ENCODE measurements around the gene PCDHGC5.

Gene PCDHGC5

DNA sequence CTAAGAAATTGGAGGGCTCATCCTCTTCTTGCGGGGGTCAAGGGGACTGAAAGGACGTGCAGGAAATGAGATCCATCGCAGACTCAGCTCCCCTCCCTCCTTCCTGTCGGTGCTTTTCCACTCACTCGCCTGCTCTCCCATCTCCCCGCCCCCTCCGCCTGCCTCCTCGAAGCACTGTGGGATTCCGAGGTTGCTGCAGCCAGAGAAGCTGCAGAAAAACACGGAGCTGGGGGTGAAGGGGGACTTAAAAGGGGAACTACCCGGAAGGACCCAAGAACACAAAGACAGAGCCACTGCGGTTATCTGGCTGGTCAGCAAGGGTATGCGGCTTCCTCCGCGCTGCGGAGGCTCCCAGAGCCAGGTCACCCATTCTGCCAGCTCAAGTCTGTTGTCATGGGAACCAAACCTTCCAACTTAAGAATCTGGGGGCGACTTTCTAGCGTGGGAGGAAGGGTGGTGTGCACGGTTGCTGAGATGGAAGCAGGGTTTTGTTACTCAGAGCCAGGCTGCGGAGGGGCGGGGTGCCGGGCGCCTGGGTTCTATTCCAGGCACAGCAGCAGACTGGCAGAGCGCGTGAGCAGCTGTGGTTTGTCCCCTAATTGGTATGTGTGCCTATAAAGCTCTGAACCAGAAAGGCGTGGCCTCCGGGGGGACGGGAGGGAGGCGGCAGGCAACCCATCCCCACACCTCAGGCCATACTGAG is 24.9 kb downstream of the PCDHGC5 start:
- peak overlapping the region; percentile 99 for H3K27ac ChIP-seq

DNA sequence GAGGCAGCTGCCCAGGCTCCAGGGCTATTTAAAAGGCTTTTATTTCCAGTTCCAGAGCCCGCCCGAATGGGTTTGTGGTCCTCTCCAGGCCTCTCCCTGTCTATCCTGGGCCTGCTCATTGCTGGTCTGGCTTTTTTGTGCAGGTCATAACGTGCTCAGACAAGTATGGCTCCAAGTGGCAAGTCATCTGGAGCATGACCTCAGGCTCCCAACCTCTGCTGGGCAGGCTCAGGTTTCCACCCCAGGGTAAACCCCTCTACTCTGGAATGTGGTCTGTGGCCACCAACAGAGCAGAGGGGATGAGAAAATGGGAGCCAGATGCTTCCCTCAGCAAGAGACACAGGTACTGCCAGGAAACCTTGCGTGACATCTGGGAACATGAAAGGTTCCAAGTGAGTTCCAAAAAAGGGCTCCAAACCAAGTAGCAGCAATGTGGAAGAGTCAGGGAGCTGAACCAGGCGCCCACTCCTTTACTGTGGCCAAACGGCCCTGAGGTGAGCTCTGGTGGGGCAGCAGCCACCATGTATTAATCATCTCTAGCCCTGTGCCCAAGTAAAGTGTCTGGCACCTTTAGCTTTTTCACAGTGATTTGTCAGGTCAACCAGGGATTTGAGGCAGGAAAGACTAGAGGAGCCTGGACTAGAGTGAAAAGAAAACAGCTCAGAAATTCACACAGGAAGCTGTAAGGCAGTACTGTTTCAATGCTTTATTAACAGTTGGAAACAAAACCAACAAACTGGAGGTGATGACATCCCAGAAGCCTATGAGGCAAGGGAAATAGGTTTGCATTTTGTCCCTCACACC is 25.7 kb downstream of the PCDHGC5 start:
- peak overlapping the region; percentile 99 for H3K27ac ChIP-seq
- ChIA-PET CTCF (interaction anchor here (0.5 to 2.7 kb wide), 12 partner anchors 10 to 1398 kb away, joined by 3 to 15 read pairs (median 5); partner anchors contain the start of genes PCDHGB7 and PCDHGC4), POLR2A (ENCODE audit: low non-redundant PET) (interaction anchor here (0.6 to 2.0 kb wide), 2 partner anchors 27 to 39 kb away, joined by 4 to 9 read pairs; partner anchors contain the start of gene PCDHGC3)
- TF ChIP-seq, protein P1, sequence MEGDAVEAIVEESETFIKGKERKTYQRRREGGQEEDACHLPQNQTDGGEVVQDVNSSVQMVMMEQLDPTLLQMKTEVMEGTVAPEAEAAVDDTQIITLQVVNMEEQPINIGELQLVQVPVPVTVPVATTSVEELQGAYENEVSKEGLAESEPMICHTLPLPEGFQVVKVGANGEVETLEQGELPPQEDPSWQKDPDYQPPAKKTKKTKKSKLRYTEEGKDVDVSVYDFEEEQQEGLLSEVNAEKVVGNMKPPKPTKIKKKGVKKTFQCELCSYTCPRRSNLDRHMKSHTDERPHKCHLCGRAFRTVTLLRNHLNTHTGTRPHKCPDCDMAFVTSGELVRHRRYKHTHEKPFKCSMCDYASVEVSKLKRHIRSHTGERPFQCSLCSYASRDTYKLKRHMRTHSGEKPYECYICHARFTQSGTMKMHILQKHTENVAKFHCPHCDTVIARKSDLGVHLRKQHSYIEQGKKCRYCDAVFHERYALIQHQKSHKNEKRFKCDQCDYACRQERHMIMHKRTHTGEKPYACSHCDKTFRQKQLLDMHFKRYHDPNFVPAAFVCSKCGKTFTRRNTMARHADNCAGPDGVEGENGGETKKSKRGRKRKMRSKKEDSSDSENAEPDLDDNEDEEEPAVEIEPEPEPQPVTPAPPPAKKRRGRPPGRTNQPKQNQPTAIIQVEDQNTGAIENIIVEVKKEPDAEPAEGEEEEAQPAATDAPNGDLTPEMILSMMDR (conservative IDR thresholded peaks at IDR 0.05; ENCODE audit: low read depth) = no peak
- DNase-seq (ENCODE audit: low spot score) = peak; percentile 97

More for the DNA sequence above, 24.9 kb downstream of the PCDHGC5 start:
- ChIA-PET POLR2A (ENCODE audit: low non-redundant PET) (interaction anchor here (0.6 to 2.0 kb wide), 2 partner anchors 28 to 38 kb away, joined by 4 to 9 read pairs; partner anchors contain the start of gene PCDHGC3), CTCF (interaction anchor here (0.5 to 2.7 kb wide), 9 partner anchors 10 to 303 kb away, joined by 3 to 15 read pairs (median 5); partner anchors contain the start of genes PCDHGC4 and PCDHGC5)
- DNase-seq (ENCODE audit: low spot score) = peak; percentile 63
- TF ChIP-seq, protein P1 (conservative IDR thresholded peaks at IDR 0.05; ENCODE audit: low read depth) = no peak

DNA sequence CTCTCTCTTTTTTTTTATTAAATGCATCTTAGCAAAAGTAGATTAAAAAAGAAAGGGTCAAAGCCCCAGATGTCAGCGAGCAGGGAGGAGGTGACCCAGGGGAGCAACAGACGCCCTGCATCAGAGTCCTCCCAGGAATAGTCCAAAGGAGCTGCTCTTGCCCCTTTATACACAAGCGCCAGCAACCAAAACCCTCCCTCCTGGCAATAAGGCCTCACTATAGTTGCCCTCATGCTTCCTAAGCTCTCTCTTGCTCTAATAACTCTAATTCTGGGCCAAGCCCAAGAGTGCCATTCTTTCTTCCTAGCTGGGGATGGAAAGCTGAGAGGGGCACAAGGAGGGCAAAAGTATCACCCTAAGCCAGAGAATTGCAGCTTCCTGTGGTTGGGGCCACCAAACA is 26.3 kb downstream of the PCDHGC5 start:
- TF ChIP-seq, protein P1 (conservative IDR thresholded peaks at IDR 0.05; ENCODE audit: low read depth) = no peak
- DNase-seq (ENCODE audit: low spot score) = no peak
- ChIA-PET POLR2A (ENCODE audit: low non-redundant PET) (interaction anchor here (2.0 kb wide), 1 partner anchor 39 kb away, joined by 9 read pairs; the partner anchor contains the start of gene PCDHGC3), CTCF (interaction anchor here (0.5 to 2.0 kb wide), 8 partner anchors 9 to 1398 kb away, joined by 3 to 9 read pairs (median 4); partner anchors contain the start of gene PCDHGB7)
- peak overlapping the region; percentile 99 for H3K27ac ChIP-seq

DNA sequence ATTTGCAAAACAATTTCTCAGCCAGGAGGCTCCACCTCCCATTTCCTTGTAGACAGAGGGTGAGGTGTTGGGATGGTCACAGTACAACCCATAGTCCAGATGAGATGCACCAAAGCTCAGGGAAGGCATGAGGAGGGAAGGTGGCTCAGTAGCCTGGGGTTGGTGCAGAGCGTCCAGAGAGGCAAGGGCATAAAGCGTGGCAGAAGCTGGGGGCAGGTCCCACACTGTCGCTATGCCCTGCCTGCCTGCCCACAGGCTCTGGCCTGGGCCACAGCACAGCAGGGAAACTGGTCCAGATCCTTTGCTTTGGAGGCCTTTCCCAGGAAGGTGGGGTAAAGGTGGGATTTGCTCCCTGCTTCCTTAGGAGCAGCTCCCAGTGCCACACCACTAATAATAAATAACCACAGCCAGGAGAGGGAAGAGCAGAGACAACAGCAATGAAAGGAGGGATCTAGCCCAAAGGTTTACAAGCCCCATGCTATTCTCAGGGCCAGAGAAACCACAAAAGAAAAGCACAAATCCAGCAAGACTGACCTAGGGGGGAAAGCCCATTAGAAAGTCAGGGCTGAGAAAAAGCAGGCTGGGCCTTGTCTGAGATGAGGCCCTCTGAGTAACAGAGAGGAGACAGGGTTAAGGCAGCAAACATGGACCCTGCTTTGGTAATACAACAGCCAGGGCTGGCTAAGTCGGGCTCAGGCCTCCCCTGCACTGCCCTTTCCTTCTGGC is 27.2 kb downstream of the PCDHGC5 start:
- TF ChIP-seq, protein P1 (conservative IDR thresholded peaks at IDR 0.05; ENCODE audit: low read depth) = no peak
- POLR2A ChIA-PET (ENCODE audit: low non-redundant PET) = no interaction called here
- H3K27ac ChIP-seq = peak overlapping the region; percentile 99
- CTCF ChIA-PET = interaction anchor here (0.6 to 2.0 kb wide), 3 partner anchors 9 to 41 kb away, joined by 4 to 9 read pairs (median 5); no protein-coding TSS in a partner anchor
- DNase-seq (ENCODE audit: low spot score) = no peak

DNA sequence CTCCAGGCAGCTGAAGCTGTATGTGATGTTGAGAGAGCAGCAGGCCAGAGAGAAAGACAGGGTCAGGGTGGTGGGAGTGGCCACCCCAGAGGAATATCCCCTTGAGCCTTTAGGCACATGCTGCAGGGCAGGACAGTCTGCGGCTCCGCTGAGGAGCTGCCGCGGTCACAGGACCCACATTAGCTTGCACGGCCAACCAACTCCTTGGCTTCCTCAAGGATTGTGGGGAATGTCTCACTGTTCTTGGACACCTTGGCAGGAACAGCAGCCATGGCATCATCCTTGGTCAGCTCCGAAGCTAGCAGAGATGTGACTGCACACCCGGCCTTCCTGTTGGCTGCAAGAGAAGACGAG is 27.8 kb downstream of the PCDHGC5 start:
- TF ChIP-seq, protein P1 (conservative IDR thresholded peaks at IDR 0.05; ENCODE audit: low read depth) = no peak
- ChIA-PET POLR2A (ENCODE audit: low non-redundant PET) (no interaction called here), CTCF (interaction anchor here (1.4 kb wide), 1 partner anchor 8 kb away, joined by 4 read pairs; no protein-coding TSS in a partner anchor)
- peak overlapping the region; percentile 99 for H3K27ac ChIP-seq
- no peak for DNase-seq (ENCODE audit: low spot score)
